CD4-positive, alpha-beta T cell treated with Interleukin-12 subunit alpha and Interleukin-12 subunit beta, for 1 hour (primary cell): ENCODE results near the gene WNT3A.
"Not testable (repeated sequence)": the region's sequence is repeated elsewhere in the genome, so short reads cannot be mapped to it uniquely, and the experiment has no call there.

Source experiments
- DNase-seq: peaks from one replicate; pipeline ENCODE4 v3.0.0-alpha.2; 2020

The WNT3A gene

GRCh38 chr1:228006786-228007048 is at the start of gene WNT3A:
WNT3A (plus strand) TSS chr1:228006998; CDS start chr1:228007129, 131 bp downstream.
- DNase-seq: no peak

DNA sequence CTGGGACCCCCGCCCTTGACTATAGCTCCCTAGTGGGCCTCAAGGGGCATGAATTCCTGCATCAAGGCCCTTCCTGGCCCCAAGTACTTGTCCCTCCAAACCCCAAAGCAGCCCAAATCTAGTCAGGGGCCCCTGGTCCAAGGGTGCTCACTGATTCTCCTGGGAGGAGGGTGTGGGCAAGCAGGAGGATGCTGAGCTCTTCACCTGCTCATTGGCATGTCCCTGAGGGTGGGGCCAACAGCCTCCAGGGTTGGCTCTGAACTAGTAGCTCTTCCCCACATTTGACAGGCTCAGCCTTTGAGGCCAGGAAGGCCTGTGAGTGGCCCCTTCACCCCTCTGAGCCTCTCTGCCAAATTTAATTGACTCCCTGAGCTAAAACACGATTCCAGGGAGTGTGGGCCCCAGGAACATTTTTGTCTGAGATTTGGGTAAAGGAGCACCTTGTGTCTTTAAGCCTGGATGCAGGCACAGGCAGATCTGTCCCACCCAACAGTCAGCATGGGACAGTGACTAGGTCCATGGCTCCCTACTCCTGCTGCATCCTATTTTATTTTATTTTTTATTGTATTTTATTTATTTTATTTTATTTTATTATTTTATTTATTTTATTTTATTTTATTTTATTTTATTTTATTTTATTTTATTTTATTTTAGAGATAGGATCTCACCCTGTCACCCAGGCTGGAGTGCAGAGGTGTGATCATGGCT is 48.0 kb upstream of the WNT3A start:
- DNase-seq: no peak

DNA sequence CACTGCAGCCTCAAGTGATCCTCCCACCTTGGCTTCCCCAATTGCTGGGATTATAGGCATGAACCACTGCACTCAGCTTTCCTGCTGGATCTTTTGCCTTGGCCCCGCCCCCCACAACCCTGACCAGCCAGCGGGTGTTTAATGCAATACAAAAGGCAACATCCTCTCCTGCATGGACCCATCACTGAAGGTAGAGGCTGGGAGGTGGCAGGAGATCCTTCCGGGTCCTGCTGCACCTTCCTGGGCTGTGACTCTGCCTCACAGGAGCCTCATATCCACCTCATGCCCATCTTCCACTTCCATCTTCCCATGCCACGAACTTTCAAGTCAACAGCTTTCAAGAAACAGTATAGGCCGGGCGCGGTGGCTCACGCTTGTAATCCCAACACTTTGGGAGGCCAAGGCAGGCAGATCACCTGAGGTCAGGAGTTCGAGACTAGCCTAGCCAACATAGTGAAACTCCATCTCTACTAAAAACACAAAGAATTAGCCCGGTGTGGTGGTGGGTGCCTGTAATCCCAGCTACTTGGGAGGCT is 47.4 kb upstream of the WNT3A start:
- DNase-seq: no peak

- no peak for DNase-seq
These were observed 44.9 kb upstream of the WNT3A start for GRCh38 chr1:227961651-227962466.

DNA sequence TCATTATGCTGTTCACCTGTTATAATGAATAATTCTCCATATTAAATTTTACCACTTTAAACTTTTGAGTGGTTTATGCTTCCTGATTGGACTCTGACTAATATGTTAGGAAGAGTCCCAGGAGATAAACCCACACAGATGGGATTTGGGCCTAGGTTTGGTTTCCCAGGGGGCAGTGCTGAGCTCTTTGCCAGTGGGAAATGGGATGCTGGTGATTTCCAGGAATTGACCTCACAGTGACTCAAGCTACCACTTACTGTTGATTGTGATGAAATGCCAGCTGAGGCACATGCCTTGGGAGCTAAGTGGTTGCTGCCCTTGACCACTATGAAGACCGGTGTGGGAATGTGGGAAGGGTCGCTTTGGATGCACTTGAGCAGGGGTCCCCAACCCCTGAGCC is 40.1 kb upstream of the WNT3A start:
- not testable (repeated sequence) for DNase-seq

GRCh38 chr1:227967815-227968214 is 39.0 kb upstream of the WNT3A start:
- DNase-seq: not testable (repeated sequence)

DNA sequence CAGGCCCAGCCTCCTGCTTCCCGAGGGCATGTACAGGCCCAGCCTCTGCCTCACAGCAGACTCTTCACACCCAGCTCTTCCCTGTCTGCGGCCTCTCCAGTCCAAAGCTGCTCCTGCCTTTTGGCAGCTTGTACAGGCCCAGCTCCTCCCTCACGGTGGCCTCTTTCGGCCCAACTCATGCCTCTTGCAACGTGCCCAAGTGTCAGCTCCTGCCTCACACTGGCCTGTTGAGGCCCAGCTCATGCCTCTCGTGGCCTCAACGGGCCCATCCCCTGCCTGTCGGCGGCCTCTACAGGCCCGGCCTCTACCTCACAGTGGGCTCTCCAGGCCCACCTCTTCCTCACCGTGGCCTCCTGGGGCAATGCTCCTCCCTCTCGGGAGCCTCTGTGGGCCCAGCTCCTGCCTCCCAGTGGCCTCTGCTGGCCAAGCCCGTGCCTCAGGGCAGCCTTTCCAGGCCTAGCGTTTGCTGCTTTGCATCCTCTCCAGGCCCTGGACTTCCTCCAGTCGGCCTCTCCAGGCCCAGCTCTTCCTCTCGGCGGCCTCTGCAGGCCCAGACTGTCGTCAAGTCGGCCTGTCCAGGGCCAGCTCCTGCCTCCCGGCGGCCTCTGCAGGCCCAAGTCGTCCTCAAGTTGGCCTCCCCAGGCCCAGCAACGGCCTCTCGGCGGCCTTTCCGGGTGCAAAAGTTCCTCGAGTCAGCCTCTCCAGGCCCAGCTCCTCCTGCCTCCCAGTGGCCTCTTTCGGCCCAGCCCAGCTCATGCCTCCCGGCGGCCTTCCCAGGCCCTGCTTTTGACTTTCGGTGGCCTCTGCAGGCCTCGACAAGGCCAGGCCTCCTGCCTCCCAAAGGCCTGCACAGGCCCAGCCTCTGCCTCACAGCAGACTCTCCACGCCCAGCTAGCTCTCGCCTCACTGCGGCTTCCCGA is 36.5 kb upstream of the WNT3A start:
- DNase-seq: not testable (repeated sequence)

DNA sequence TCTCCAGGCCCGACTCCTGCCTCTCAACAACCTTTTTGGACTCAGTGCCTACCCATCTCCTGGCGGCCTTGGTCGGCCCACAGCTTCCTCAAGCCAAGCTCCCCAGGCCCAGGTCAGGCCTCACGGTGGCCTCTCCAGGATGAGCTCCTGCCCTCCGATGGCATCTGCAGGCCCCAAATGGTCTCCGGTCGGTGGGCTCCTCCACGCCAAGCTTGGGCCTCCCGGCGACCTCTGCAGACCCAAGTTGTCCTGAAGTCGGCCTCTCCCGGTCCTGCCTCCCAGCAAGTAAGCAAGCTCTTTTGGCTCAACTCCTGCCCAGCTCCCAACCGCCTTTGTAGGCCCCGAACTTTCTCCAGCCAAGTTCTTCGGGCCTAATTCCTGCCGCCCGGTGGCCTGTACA is 35.6 kb upstream of the WNT3A start:
- DNase-seq: not testable (repeated sequence)

GRCh38 chr1:227971643-227972282 is 35.0 kb upstream of the WNT3A start:
- not testable (repeated sequence) for DNase-seq

DNA sequence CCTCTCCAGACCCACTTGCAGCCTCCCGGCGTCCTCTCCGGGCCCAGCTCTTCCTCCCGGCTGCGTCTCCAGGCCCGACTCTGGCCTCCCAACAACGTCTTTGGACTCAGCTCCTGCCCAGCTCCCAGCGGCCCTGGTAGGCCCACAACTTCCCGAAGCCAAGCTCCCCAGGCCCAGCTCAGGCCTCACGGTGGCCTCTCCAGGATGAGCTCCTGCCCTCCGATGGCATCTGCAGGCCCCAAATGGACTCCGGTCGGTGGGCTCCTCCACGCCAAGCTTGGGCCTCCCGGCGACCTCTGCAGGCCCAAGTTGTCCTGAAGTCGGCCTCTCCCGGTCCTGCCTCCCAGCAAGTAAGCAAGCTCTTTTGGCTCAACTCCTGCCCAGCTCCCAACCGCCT is 34.5 kb upstream of the WNT3A start:
- not testable (repeated sequence) for DNase-seq

- DNase-seq: not testable (repeated sequence)
These were observed 33.9 kb upstream of the WNT3A start for GRCh38 chr1:227972843-227973374.

DNA sequence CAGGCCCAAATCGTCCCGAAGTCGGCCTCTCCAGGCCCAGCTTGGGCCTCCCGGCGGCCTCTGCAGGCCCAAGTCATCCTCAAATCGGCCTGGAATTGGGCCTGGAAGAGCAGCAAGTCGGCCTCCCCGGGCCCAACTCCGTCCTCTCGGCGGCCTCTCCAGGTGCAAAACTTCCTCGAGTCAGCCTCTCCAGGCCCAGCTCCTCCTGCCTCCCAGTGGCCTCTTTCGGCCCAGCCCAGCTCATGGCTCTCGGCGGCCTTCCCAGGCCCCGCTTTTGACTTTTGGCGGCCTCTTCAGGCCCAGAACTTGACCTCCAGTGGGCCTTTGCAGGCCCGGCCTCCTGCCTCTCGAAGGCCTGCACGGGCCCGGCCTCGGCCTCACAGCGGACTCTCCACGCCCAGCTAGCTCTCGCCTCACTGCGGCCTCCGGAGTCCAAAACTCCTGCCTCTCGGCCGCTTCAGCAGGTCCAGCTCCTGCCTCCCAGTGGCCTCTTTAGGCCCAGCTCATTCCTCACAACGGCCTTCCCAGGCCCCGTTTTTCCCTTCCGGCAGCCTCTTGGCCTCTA is 33.0 kb upstream of the WNT3A start:
- not testable (repeated sequence) for DNase-seq

DNA sequence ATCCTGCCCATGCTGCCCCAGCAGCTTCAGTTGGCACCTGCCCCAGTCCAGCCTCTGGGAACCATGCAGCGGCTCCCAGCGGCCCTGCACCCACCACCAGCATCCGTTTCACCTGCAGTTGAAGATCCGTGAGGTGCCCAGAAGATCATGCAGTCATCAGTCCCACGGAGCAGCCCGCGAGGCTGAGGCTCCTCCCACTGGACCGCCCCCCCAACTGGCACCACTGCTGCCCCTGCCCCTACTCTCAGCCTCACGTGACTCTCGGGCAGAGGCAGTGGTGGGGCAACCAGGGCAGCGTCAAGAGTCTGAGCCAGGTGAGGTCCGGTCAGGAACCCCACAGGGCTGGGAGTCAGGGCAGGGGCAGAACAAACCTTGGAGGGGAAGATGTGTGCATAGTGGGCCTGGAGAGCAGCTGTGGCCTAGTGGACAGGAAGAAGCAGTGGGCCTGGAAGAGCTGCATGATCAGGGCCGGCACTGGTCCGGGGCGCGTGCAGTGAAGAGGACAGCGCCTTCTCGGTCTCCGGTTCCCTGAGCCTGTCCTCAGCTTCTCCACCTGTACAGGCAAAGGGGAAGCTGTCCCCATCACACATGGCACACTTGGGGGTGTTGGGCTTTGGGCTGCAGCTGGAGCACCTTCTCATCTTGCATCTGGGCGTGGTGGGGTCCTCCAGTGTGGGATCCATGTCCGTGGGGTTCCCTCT is 31.1 kb upstream of the WNT3A start:
- DNase-seq: not testable (repeated sequence)

DNA sequence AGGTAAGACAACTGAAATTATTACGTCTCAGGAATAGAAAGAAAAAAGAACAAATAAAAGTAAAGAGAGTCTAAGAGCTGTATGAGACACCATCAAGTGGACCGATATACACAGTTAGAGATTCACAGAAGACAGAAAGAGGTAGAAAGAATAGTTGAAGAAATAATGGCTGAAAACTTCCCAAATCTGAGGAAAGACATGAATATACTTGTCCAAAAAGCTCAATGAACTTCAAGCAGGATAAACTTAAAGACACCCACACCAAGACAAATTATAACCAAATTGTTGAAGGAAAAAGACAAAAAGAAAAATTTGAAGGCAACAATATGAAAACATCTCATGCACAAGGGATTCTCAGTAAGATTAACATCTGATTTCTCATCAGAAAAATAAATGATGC is 19.6 kb upstream of the WNT3A start:
- no peak for DNase-seq

GRCh38 chr1:227994632-227995300 is 12.0 kb upstream of the WNT3A start:
- no peak for DNase-seq

GRCh38 chr1:227996187-227996950 is 10.4 kb upstream of the WNT3A start:
- no peak for DNase-seq

DNA sequence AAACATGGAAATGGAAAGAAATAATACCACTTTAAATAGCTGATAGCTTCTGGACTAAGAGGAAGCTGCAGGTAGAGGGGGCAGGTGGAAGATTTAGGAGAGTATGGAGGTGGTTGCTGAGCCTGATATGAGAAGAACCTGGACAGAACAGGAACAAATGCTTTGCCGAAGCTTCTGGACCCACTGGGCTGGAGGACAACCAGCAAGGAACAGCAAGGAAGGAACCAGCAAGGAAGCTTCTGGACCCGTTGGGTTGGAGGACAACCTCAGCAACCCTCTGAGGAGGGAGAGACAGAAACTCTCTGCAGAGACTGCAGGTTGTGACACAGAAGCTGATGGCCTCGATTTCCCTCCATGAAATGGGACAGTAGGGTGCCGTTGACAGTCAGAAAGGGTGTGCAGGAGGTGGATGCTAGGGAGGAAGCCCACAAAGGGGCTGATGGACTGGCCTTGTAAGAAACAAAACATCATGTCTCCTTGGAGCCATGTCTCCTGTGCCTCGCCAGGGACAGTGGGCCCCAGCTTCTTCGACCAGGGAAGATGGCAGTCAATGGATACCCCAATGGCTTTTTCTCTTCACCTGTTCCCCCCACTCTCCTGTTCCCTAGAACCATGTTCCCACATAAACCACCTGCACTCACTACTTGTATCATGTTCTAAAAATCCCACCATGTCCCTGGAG is 8.3 kb upstream of the WNT3A start:
- DNase-seq: no peak

DNA sequence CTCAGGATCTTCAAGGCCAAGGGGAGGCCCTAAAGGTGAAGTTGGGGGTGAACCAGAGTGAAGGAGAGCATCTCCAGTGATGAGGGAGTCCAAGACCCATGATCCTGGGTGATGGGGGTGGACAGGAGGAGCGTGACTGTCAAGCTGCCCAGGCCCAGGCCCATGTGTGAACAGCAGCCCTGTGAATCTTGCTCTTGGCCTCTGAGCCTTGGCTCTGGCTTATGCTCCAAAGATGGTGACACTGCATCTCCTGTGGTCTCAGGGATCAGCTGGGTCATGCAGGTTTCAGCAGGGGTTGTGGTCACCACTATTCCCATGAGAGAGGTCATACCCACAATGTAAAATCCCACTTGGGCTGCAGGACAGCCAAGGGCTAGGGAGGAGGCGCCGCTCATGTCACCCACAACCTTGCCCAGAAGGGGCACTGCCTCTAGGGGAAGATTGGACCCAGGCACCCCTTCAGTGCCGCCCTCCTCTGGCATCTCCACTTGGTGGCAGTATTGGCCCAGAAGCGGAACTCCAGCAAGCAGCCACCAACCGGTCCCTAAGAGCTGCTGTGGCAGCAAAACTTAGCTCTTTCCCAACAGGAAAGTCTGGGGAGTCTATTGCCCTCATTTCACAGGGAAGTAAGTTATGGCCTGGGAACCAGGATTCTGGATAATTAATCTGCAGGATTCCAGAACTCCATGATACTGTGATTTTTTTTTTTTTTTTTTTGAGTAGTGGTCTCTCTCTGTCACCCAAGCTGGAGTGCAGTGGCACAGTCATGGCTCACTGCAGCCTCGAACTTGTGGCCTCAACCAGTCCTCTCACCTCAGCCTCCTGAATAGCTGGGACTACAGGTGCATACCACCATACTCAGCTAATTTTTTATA is 7.5 kb upstream of the WNT3A start:
- DNase-seq: peak; percentile 74
